RWPE2 (cell line): ENCODE data around the gene GALNT3.

Source experiments
- ATAC-seq: fragments of 200-7000 bp; cut with Tn5 transposase; 3 replicates; pipeline ENCODE4 v1.9.1; 2021; ENCODE audit warnings: low read depth
- DNase-seq: peaks from one replicate; pipeline ENCODE4 v3.0.0-alpha.2; 2020; ENCODE audit warnings: low spot score
- H3K27ac ChIP-seq: fragments of 450-650 bp; 2 replicates; pipeline ENCODE4 v1.5.1; 2017; ENCODE audit warnings: mild to moderate bottlenecking; ENCODE audit not compliant: poor library complexity, severe bottlenecking
- H3K27me3 ChIP-seq: fragments of 250-450 bp; sonication (Bioruptor Pico); 2 replicates; pipeline ENCODE4 v1.5.1; 2021; ENCODE audit warnings: mild to moderate bottlenecking, moderate library complexity; ENCODE audit not compliant: insufficient read depth, poor library complexity, severe bottlenecking
- H3K36me3 ChIP-seq: fragments of 250-450 bp; sonication (Bioruptor Pico); 2 replicates; pipeline ENCODE4 v1.5.1; 2020; ENCODE audit warnings: low read depth, mild to moderate bottlenecking, moderate library complexity
- H3K4me1 ChIP-seq: fragments of 250-450 bp; sonication (Bioruptor Pico); 2 replicates; pipeline ENCODE4 v1.5.1; 2021; ENCODE audit warnings: mild to moderate bottlenecking, moderate library complexity; ENCODE audit not compliant: insufficient read depth, poor library complexity, severe bottlenecking
- H3K4me3 ChIP-seq: fragments of 250-450 bp; sonication (Bioruptor Pico); 2 replicates; pipeline ENCODE4 v1.5.1; 2021; ENCODE audit warnings: mild to moderate bottlenecking, moderate library complexity; ENCODE audit not compliant: severe bottlenecking
- H3K9me3 ChIP-seq: fragments of 250-450 bp; sonication (Bioruptor Pico); 2 replicates; pipeline ENCODE4 v1.5.1; 2021; ENCODE audit warnings: mild to moderate bottlenecking, moderate library complexity; ENCODE audit not compliant: severe bottlenecking
- CTCF ChIP-seq: fragments of 450-650 bp; IDR thresholded peaks from one replicate; pipeline ENCODE4 v1.5.1; 2017; ENCODE audit warnings: mild to moderate bottlenecking, moderate library complexity; ENCODE audit not compliant: poor library complexity, severe bottlenecking

Gene GALNT3

DNA sequence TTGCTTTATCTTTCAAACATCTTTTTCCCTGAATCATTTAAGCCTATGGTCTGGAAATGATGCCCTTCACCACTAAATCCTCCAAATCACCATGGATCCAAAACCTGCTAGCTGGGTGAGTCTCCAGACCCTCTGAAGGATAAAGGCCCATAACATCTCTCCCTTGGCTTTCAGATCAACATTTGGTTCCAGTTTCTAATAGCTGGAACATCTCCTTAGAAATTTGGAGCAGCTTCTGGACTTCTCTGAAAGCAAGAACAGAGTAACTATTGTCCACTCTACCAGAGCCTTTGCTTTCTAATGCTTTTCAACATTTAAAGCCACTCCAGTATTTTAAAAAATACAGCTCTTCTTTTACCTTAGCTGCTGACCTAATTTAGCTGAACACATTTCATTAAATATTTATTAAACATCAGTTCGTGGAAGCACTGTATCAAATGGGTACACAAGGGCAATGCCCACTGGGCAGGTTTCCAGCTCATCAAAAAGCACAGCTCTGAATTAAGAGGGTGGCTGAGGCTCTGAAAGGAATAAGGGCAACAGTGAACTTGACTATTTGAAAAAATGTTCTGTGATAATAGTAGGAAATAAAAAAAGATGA is 75.3 kb downstream of the GALNT3 start:
- ATAC-seq: no peak

DNA sequence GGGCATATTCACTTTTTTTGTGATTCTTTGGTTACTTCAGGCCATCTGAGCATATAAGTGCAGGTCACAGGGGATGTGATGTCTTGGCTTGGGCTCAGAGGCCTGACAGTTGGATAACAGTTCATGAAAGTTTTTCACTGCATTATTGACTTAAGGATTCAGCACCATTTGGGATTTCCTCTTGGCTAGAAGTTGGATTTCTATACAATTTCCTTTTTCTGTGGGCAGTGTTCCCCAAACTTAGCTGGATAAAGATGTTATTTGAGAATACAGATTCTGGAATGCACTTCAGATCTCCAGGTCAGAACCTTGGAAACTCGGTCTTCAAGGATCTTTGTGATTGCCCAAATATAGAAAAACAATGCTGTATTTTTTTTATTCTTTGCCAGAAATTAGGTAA is 78.0 kb downstream of the GALNT3 start:
- no peak for DNase-seq
- H3K27me3 ChIP-seq: no peaks in the 10 kb centered on the region
- no peaks in the 10 kb centered on the region for H3K4me1 ChIP-seq
- no peaks in the 10 kb centered on the region for H3K36me3 ChIP-seq
- TF ChIP-seq CTCF: no peak
- H3K9me3 ChIP-seq: no peaks in the 10 kb centered on the region
- no peak overlapping the region for H3K27ac ChIP-seq
- no peak overlapping the region for H3K4me3 ChIP-seq
- no peak for ATAC-seq

More for the DNA sequence above, 75.3 kb downstream of the GALNT3 start:
- Histone ChIP-seq H3K27ac (no peak overlapping the region), H3K4me3 (no peak overlapping the region), H3K36me3 (no peaks in the 10 kb centered on the region), H3K27me3 (no peaks in the 10 kb centered on the region), H3K4me1 (no peaks in the 10 kb centered on the region), H3K9me3 (no peaks in the 10 kb centered on the region)
- DNase-seq: no peak
- no peak for TF ChIP-seq CTCF

GRCh38 chr2:165706960-165707487 is 87.0 kb downstream of the GALNT3 start:
- no peaks in the 10 kb centered on the region for H3K9me3 ChIP-seq
- no peak overlapping the region for H3K4me3 ChIP-seq
- no peak overlapping the region for H3K27ac ChIP-seq
- no peak for ATAC-seq
- H3K36me3 ChIP-seq: no peaks in the 10 kb centered on the region
- no peak for TF ChIP-seq CTCF
- H3K27me3 ChIP-seq: no peaks in the 10 kb centered on the region
- H3K4me1 ChIP-seq: no peaks in the 10 kb centered on the region
- no peak for DNase-seq

- no peak for TF ChIP-seq CTCF
- no peak overlapping the region for H3K27ac ChIP-seq
- H3K4me3 ChIP-seq: no peak overlapping the region
- H3K9me3 ChIP-seq: no peaks in the 10 kb centered on the region
- no peaks in the 10 kb centered on the region for H3K4me1 ChIP-seq
- H3K36me3 ChIP-seq: no peaks in the 10 kb centered on the region
- no peaks in the 10 kb centered on the region for H3K27me3 ChIP-seq
- DNase-seq (no peak), ATAC-seq (no peak)
Observed at GRCh38 chr2:165701147-165701546, 92.9 kb downstream of the GALNT3 start.

DNA sequence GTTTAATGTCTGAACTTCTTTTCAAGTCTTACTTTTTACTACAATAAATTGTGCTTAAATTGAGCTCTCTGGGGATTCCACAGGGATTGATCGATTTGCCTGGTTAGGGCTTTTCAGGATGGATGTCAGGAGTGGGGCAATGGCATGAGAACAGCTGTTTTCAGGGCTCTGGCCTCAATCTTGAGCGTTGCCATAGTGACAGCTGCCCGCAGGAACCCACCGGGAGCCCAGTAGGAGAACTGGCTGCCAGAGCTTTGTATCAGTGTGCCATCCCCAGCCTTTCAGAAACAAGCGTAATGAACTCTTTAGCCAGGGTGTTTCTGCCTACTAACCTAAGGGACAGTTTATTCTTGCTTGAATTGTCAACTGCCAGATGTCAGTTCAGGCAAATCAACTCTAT is 93.5 kb downstream of the GALNT3 start:
- no peak for TF ChIP-seq CTCF
- Histone ChIP-seq H3K4me1 (no peaks in the 10 kb centered on the region), H3K9me3 (no peaks in the 10 kb centered on the region), H3K27me3 (no peaks in the 10 kb centered on the region), H3K27ac (no peak overlapping the region), H3K36me3 (no peaks in the 10 kb centered on the region), H3K4me3 (no peak overlapping the region)
- DNase-seq: no peak
- ATAC-seq: no peak
